HG03442 (cell line): Measurements from ENCODE around the gene VAV3.
"Not testable (repeated sequence)": the region's sequence is repeated elsewhere in the genome, so short reads cannot be mapped to it uniquely, and the experiment has no call there.

Experiments used
- ATAC-seq: cut with Tn5 transposase; IDR thresholded peaks from one replicate; pipeline ENCODE4 v1.9.1; 2021; ENCODE audit warnings: mild to moderate bottlenecking, moderate library complexity; ENCODE audit not compliant: unreplicated experiment

VAV3 gene

DNA sequence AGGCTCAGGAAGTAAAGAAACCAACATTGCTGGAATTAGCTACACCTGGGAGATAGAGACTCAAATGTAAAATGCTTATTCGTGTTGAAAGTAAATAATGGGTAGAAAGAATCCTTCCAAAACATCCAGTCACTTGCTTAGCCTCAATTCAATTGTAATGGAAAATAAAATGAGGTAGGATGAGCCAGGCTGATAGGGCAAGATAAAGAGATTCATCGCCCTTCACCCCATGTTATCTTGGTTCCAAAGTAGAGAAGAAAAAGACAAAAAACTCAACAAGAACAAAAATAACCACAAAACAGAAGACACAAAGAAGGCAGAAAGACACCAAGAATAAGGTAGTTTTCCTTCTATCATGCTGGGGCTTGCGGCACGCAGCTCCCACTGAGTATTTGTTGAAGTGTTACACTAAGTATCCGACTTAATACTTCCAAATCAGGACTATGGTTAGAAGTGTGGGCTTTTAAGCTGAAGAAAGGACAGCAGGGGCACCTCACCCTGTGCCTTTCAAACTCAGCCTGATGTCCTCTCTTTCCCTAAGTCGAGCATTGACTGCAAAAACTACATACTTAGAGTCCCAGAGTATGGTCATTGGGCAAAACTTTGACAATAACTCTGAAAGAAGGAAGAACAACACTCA is 202.1 kb downstream of the VAV3 start:
- ATAC-seq = no peak

DNA sequence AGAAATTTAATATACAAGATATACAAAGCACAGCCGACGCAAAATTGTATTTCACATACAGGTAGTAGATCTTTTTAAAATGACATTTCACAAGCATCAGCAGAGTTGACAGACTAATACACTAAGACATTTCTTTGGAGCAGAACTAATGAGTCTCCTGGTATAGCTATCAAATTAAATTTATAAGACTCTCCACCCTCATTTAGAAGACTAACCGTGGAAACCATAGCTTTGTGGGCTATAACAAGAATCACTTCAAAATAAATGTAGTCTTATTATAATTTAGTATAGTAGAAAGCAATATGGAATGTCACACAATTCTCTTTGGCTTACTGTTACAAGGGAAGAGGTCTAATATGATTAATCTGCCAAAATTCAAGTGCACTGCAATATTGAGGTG is 204.9 kb downstream of the VAV3 start:
- no peak for ATAC-seq

DNA sequence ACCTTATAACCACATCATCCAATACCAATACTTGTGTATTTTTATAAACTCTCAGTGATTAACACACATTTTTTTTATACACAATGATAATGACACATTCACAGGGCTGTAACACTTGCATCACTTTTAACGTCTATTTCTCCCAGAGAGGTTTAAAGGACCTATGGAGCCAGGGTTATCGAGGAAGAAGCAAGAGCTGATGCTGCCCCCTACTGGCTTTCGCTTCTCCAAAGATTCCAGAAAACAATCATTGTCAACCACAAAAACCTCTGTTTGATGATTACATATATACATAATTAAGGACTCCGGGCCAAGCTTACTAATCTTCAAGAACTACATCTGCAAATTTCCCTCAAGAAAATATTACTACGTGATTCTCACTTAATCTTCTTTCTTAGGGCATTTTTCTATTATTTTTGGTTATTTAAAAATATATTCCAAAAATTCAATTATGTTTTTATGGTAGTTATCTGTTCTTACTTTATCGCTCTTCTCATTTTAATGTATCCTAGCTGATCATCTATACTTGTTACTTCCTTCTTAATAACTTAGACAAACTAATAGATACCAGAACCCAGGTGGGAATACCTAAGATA is 214.5 kb downstream of the VAV3 start:
- ATAC-seq = peak; percentile 59

DNA sequence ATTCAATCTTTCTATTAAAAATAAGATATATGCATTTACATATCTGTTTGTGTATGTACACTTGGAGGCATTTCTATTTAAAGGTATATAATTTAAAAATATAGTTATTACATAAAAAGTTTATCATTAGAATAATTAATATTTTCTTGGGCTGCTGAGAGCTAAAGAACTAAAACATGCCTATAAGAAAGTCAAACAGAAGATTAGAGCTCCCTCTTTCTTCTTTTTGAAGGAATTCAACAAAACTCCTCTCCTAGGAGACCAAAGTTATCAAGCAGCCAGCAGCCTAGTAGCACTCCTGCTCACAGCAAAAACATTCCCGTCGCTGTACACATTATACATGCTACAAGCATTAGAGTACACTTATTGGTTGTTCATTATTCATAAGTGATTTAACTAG is 216.4 kb downstream of the VAV3 start:
- no peak for ATAC-seq

DNA sequence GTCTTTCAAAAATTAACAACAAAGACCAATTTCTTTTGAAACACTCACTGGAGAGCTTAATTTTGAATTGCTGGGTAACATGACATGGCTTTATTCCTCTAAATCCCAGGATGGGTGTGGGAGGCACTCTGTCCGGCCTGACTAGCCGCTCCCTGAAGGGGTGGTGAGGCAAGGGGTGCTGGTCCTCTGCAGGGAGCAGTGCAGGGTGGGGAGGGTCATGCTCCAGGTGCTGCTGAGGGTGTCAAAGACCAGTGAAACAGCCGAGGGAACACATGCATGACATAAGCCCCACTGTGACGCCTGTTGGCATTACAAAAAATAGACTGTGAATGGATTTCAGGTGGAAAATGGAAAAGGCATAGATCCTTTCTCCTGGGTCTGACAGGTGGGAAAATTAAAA is 223.7 kb downstream of the VAV3 start:
- no peak for ATAC-seq

DNA sequence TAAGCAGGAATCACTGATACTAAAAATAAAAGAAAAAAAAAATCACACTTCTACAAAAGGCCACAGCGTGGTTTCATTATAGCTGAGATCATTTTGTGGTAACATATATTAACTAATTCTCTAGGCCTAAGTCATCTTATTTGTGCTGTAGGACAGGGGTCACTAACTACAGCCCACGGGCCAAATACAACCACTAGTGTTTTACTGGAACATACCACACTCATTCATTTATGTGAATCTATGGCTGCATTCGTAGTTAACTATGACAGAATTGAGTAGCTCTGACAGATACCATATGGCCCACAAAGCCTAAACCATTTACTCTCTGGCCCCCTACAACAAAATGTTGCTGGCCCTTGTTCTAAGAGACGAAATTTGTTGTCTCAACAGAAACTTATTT is 224.4 kb downstream of the VAV3 start:
- ATAC-seq = no peak

DNA sequence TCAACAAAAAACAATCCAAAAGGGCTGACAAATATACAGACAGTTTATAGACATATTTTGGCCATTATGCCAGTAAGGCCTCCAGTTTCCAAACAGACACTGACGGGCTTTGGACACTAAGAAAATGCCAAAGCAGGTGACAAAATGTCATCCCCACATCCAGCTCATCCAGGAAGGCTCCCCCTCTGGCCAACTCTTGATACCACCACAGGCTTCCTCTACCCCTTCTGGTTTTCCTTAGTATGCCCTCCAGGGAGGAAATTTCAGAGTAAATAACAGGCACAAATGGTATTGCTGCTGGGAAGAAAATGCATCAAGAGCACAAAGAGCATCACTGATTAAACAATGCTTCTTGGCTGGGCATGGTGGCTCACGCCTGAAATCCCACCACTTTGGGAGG is 225.3 kb downstream of the VAV3 start:
- ATAC-seq = no peak

DNA sequence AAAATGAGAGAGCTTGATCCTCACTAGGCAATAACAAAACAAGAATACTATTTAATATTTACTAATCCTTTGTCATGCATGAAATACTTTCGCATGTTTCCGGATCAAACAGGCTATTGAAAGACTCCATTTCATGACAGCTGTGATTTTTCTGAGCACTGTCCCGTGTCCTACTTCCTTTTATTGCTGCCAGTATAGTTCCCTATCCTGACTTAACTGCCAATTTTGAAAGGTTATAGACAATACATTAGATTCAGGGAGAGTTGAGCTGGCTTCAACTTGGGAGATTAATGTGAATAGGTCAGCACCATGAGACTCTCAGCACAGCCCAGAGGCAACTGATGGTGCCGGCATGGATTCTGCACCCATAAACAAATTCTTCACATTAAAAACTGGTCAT is 225.8 kb downstream of the VAV3 start:
- ATAC-seq = no peak

DNA sequence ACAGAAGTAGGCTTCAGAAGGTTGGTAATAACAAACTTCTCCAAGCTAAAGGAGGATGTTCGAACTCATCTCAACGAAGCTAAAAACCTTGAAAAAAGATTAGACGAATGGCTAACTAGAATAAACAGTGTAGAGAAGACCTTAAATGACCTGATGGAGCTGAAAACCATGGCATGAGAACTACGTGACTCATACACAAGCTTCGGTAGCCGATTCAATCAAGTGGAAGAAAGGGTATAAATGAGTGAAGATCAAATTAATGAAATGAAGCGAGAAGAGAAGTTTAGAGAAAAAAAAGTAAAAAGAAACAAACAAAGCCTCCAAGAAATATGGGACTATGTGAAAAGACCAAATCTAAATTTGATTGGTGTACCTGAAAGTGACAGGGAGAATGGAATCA is 231.6 kb downstream of the VAV3 start:
- not testable (repeated sequence) for ATAC-seq

DNA sequence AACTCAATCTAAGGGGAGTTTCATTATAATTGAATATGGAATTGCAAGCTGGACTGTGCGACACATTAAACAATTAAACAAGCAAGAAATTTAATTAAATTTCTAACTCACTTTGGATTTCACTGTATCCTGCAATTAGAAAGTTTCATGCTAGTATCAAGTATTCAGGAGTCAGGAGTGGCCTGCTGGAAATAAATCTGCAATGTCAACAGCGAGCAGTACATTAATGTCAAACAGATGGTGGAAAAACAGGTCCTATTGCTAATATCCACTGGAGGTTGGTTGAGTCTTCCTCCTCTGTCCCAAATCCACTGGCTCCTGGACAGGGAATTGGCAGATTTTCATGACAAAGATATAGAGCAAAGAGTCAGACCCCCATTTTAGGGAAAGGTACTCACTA is 237.1 kb downstream of the VAV3 start:
- no peak for ATAC-seq

DNA sequence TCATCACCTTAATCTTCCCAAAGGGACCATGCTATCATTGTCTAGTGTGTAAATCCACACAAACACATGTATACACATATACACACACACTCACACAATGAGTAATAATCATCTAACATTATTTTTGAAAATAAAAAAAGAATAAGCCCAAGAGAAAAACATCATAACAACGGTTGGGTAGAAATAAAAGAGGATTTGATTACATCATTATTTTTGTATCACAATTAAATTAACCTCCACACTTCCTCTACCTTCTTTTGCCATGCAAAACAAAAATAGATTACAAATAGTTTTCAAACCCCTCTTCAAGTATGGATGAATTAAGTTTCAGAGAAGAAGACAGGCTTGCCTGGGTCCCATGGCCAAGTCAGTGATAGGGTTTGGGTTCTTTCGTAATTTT is 238.1 kb downstream of the VAV3 start:
- no peak for ATAC-seq

DNA sequence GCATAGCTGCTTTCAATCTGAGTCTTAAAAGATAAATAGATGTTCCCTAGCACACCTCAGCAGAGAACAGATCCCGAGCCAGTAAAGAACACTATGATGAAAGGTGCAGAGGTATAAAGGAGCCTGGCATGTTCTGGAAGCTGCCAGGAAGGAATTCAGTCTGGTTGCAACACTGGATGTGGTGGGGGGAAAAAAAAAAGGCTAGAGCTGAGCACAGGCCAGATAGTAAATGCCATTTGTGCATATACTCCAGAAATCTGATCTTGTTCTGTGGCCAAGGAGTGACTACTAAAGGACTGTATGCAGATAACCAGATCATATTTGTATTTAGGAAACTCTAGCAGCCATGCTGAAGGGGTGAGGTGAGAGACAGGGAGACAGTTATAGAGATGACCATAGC is 240.3 kb downstream of the VAV3 start:
- ATAC-seq = no peak

DNA sequence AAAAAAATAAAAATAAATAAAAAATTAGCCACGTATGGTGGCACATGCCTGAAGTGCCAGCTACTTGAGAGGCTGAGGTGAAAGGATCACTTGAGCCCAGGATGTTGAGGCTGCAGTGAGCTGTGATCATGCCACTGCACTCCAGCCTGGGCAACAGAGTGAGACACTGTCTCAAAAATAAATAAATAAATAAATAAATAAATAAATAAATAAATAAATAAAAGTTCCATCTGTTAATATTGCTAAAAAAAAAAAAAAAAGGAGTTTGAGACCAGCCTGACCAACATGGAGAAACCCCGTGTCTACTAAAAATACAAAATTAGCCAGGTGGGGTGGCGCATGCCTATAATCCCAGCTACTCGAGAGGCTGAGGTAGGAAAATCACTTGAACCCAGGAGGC is 244.8 kb downstream of the VAV3 start:
- ATAC-seq = not testable (repeated sequence)

DNA sequence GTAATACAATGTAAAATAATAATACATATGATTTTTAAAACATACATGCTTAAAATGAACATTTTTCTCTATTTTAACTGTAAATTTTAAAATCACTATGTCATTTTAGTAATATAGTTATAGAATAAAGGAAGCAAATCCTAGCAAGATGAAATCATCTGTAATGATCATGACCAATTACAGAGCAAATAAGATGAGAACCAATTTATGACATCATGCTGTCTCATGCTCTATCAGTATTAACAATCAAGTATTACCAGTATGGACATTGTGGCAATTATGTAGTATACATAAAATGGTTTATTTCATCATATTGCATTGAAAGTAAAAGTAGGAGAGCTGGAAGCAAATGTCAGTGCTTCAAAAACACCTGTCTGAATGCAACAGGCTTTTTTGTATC is 255.0 kb downstream of the VAV3 start:
- ATAC-seq = no peak

DNA sequence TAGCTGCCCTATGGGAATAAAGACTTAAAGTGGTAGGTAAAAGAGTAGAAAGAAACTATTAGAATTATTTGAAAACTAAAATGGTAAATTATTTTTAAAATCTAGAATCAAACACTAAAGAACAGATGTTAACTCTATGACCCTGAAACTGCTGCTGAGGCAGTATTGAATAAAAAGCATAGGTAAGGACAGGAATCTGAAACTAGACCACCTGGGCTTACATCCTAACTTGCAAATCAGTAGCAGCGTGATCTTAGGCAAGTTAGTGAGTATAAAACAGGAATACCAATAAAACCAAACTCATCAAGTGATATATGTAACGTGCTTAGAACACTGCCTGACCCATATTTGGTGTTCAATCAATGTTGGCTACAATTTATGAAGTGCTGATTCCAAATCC is 257.9 kb downstream of the VAV3 start:
- ATAC-seq = no peak

DNA sequence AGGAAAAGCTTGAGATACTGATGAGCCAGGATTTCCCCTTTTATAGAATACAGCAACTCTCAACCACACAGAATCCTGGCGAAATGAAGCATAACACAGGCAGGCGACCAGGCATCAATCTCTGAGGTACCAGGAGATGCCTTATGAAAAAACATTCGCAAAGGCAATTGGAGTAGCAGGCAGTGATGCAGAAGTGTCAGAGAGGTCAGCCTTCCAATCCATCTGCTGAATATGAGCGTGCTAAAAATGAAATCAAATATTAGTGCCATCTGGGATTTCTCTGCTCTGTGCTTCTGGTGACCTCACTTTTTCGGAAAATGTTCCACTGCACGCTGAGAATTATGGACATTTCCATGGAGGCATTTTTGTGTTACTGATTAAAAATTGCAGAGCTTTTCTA is 258.8 kb downstream of the VAV3 start:
- no peak for ATAC-seq

DNA sequence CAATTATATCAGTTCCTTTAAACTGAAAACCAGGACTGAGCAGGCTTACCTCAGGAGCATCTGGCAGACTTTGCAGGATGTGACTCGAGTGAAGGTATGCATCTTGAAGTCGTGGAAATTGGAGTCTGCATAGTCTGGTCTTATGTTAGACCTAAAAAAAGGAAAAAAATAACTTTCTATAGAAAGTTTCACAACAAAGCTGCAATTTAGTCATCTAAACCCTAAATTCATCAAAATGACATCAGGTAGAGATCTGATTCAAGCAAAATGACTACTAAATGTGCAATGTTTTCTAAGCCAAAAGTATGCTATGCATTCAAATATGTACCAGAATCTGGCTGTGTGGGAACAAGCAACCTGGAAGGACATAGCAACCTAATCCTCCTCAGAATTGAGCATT is 260.1 kb downstream of the VAV3 start:
- no peak for ATAC-seq

DNA sequence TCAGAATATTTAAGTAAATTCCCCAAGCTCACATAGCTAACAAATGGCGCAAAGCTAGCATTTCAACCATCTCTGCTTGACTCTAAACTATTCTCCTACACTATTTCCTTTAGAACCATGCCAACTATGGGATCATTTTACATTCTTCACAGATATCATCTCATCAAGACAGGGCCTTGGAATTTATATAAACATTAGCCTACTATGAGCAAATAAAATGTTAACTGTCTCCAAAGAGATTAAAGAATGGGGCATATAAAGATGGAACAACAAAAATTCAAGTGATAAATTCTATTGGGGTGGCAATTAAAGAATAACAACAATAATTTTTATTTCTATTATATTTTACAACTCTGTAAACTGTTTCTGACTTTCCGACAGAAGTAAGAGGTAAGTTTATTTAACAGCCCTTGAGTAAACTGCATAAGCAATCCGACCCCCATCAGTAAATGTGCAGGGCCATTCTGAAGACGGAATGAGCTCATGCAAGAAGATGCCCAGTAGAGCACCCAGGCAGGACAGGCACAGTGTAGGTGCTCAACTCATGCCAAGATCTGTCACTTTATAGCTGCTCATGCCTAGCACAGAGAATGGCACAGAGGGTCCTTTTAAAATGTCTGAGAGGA is 261.9 kb downstream of the VAV3 start:
- no peak for ATAC-seq

DNA sequence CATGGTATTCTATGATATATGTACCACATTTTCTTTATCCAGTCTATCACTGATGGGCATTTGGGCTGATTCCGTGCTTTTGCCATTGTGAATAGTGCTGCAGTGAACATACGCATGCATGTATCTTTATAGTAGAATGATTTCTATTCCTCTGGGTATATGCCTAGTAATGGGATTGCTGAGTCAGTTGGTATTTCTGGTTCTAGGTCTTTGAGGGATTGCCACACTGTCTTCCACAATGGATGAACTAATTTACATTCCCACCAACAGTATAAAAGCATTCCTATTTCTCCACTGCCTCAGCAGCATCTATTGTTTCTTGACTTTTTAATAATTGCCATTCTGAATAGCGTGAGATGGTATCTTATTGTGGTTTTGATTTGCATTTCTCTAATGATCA is 264.3 kb downstream of the VAV3 start:
- ATAC-seq = not testable (repeated sequence)

DNA sequence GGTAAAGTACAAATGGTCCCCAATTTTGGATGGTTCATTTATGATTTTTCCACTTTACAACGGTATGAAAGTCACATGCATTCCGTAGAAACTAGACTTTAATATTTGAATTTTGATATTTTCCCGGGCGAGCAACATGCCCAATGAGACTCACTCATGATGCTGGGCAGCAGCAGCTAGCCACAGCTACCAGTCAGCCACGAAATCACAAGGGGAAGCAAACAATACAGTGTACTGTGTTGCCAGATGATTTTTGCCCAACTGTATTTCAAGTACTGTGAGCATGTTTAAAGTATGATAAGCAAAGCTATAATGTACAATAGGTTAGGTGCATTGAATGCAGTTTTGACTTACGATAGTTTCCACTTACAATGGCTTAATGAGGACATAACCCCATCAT is 266.8 kb downstream of the VAV3 start:
- no peak for ATAC-seq

DNA sequence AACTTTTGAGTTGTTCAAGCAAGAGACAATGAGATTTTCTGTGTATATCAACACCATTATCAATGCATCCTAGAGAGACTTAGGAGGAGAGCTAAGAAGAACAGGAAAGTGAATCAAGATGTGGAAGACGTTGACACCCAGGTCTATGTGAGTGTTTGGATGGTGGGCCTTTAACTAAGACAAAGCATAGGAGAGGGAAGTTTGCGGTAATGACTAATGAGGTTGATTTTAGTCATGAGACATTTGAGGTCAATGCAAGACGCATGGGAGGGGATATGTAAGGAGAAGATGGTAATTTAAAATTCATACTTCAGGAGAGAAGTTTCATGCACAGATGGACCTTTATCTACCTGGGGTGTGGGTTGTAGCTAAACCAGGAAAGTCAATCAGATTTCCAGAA is 269.6 kb downstream of the VAV3 start:
- no peak for ATAC-seq

DNA sequence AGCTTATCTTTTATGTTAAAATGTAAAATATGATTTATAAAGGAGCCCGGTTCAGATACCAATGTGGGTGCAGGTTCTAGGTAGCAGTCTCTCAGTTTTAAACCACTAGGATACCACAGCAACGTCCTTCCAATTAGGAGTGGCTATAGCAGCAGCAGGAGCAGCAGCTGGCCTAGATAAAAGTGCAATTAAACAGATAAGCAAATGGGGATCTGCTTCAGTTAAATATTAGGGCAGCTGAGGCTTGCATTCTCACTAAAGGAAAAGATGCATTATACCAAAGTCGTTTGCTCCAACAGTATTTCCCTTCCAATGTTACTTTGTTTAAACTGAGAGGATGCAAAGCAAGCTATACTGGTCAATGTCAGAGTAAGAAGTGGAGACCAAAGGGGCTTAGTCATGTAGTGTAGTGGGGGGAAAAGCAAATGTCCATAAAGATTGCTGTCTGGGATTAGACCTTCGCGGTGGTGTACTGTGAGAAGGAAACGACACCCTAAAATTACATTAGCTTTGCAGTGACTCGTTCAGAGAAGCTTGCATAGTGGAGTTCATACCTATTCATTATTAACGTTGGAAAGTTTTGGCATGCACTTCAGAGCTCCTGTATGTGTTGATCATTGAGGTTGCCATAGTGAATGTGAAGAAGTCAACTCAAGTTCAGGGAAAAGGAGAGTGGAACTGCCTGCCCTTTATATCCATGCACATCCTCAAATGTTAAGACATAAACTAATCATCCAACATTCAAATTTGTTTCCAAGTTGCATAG is 272.2 kb downstream of the VAV3 start:
- ATAC-seq = no peak
